ENCODE measurements around the gene PLSCR5.

PLSCR5 gene

GRCh38 chr3:146544002-146544928 is 60.9 kb downstream of the PLSCR5 start, which contains the start of gene PLSCR1:
PLSCR1 (minus strand) TSS chr3:146544607; CDS start chr3:146536552, 8,055 bp downstream.
- peak; percentile 70 for DNase-seq (ENCODE audit: low spot score)

GRCh38 chr3:146543461-146544001 is 61.6 kb downstream of the PLSCR5 start:
- DNase-seq (ENCODE audit: low spot score), result no peak

DNA sequence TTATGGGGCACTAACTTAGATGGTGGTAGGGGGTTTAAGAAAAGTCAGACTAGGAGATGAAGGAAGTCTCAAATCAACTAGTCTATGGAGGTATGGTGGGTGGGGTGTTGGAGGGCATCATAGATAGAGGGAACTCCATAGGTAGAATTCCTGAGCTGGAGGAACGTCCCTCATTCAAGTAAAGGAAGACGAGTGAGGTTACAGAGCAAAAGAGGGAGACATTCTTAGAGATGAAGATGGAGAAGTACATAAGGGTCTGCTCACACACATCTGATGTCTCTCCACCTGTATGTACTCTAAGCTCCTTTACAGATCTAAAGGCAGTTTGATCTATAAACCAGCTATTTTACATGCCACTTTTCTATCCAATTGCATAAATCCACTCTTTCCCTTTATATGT is 62.2 kb downstream of the PLSCR5 start:
- no peak for DNase-seq (ENCODE audit: low spot score)

DNA sequence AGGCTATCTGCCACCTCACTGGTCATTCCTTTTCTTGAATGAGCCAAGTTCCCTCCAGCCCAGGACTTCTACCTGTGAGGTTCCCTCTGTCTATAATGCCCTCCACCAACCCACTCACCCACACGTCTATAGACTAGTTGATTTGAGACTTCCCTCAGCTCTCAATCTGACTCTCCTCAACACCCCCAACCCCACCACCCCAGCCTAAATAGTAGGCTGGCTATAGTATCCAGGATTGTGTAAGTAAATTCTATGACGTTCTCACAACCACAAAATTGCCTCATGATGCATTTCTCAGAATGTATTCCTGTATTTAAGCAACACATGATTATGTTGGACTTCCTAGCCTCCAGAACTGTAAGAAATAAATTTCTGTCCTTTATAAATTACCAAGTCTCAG is 63.0 kb downstream of the PLSCR5 start:
- no peak for DNase-seq (ENCODE audit: low spot score)

DNA sequence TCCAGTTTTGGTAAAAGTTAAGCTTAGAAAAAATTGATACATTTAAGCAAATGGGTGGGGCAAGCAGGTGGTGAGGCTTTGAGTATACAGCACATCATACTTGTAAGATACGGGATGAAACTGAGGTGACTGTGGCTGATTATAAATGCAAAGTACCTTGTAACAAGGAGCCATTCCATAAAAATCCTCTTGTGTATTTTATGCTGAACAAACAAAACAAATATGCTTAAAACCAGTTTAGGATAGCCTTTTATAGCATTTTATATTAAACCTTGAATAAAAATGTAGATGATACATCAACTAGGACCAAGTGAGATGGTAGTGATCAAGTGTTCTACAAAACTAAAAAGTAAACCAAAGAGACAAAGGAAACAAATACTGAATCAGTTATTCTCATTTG is 64.2 kb downstream of the PLSCR5 start:
- DNase-seq (ENCODE audit: low spot score), result no peak

GRCh38 chr3:146540236-146540635 is 64.9 kb downstream of the PLSCR5 start:
- DNase-seq (ENCODE audit: low spot score), result no peak

DNA sequence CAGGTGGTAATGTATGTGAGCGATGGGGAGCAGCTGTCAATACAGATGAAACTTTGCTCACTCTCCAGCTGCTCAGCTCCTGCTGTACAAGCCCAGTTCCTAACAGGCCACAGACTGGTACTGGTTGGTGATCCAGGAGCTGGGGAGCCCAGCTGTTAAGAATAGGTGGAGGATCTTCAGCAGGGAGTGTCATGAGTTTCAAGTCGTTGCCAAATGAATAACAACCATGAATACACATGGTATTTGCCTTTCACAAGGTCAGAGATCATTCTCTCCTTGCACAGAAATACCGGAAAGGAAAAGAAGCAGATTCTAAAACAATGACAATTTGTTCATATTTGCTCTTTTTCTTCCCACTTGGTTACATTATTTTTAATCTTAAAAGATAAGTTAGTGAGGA is 65.8 kb downstream of the PLSCR5 start:
- no peak for DNase-seq (ENCODE audit: low spot score)

GRCh38 chr3:146537603-146538002 is 67.5 kb downstream of the PLSCR5 start:
- no peak for DNase-seq (ENCODE audit: low spot score)

DNA sequence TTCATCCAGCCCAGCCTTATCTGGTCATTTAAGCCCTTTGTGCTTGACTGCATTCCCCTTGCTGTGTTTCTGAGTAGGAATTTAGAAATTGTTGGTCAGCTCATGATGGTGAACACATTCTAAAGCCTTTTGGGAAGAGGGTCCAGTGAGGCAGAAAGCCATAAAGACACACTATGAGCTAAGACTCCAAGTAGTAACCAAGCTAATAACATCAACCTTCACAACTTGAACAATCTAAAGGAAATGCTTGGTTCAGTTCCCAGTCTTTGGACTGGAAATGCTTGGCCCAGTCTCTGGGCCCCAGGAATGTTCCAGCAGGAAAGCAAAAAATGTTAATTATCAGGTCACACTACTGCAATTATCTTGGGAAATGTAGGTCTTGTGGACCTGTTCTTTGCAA is 68.5 kb downstream of the PLSCR5 start:
- no peak for DNase-seq (ENCODE audit: low spot score)

Data from HuH-7 (cell line).